GM21529 (cell line): ENCODE measurements around the gene TTPAL.

Experiments used
- ATAC-seq: cut with Tn5 transposase; IDR thresholded peaks from one replicate; pipeline ENCODE4 v1.9.1; 2021; ENCODE audit not compliant: unreplicated experiment

Gene TTPAL

DNA sequence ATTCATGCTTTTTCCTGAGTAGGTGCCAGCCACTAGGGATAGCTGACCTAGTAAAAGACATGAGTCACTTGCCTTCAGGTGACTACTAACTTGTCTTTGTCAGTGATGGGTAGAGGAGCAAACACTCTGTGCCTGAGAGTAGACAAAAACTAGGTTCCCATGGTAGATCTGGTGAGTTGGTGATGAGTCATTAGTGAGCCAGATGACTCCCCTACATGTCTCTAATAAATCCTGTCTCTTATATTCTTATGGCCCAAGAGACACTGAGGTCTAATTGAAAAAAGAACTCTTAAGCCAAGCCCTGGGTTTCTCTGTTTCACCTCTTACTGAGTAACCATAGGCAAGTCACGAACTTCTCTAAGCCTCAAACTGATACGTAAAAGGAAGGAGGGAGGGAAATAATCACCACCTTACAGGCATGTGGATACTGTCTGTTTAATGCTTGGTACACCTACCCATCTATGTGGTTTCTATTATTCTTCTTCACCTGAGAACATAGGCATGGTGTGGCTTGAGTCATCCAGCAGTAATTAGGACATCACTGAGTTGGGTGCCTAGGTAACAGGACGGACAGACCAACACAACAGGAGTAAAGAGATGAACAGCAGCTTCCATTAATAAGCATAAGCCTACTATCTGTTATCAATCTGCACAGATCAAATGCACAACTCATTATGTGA is 20.3 kb downstream of the TTPAL start:
- ATAC-seq = no peak

DNA sequence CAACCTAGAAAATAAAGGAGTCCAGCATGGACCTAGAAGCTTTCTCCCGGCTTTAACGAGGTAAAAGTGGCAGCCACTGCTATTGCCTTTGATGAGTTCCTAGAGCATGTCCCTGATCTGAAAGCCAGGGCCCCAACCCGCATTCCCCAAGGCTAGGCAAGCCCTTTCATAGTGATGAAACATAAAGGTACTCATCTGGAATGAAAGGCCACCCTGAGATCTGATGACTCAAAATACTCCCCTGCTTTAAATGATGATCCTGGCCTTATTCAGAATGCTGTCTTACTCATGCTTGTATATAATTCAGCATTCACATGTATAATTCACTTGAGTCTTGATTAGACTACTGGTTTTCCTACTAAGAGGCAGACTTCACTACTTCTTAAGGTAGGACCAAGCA is 21.3 kb downstream of the TTPAL start:
- ATAC-seq = no peak

DNA sequence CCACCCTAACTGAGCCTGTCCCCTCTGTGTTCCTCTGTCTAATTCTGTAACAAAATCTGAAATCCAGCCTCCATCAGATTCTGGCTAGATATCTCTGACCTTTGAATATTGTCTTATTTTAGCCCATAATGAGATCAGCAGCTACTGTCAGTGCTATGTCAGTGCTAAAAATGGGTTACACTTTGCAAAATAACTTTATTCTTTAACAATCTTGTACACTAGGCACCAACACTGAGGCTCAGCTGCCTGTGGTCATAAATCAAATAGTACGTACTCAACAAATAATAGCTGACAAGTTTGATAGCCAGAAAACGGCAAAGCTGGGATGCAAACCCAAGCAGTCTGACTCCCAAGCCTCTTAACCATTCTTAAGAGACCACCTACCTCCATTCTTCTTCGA is 22.1 kb downstream of the TTPAL start:
- no peak for ATAC-seq

DNA sequence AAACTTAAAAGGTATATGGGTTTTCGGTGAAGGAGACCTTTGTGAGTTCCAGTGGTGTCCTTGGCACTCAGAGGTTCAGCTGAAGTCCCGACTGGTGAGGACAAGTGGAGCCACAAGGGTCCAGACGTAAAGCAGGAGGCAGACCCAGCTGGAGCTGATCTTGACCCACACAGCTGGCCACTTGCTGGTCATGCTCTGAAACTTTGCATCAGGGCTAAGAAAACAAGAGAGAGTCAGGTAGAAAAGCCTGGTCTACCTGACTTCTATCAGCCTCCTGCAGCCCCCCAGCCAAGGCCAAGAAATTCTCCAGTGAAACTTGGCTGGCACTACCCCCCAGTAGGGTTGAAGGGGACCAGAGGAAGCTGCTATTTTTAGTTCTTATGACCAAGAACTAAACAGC is 24.5 kb downstream of the TTPAL start:
- ATAC-seq = no peak

DNA sequence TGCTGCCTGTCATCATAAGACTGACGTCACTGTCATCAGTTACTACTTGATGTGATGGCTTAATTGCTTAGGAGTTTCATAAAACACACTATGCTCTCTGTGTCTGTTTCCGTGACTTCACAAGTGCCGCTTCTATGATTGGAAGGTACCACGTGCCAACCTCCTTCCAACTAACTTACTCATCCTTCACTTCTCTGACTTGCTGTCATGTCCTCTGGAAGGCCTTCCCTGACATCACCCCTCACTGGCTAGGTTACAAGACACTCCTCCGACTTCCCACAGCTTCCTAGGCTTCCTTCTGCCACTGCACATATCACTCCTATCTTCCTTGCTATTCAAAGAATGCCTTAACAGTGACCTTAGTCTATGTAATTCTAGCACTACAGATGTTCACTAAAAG is 25.8 kb downstream of the TTPAL start:
- no peak for ATAC-seq

DNA sequence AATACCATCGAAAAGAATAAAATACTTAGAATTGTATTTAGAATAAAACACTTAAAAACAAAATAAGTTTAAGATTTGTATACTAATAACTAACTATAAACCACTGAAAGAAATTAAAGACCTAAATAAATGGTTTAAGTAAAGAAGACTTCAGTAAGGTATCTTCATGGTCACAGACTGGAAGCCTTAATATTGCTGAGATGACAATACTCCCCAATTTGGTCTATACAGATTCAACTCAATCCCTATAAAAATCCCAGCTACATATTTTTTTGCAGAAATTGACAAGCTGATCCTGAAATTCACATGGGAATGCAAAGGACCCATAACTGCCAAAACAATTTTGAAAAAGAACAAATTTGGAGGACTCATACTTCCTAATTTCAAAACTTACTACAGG is 27.3 kb downstream of the TTPAL start:
- no peak for ATAC-seq

DNA sequence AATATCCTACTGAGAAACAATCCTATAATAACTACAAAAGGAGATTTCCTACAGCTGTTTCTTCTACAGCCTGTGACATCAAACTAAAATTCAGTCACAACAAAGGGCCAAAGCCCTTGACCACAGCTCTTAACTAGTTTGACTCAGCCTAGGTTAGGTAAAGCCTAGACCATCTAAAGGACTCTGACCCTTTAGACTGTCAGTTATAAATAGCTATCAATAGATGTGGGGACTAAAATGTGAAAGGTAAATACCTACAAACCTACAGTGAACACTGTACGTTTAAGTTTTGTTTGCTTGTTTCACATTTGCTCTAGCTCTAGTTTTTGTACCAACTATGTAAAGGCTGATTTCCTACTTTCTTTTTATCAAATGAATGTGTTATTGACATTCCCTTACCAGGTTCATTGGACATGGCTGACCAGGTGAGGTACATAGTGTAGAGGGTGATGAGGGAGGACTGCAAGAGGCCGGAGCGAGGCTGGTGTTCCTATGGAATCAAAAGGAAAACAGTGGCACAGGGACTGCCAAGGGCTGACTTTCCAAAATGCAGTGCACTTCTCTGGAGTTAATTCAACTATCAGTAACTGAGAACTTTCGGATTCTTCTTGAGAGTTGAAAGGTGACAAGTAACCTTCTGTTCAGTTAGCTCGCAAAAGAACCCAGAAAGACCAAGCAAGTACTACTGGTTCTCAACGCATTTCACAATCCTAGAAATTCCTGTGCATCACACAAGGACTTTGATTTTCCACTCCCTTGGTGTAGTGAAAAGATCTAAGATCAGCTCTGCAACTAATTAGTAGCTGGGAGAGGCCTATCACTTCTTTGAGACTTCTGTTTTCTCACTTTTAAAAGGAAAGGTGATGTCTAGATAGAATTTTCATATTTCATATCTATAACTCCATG is 29.0 kb downstream of the TTPAL start:
- no peak for ATAC-seq

DNA sequence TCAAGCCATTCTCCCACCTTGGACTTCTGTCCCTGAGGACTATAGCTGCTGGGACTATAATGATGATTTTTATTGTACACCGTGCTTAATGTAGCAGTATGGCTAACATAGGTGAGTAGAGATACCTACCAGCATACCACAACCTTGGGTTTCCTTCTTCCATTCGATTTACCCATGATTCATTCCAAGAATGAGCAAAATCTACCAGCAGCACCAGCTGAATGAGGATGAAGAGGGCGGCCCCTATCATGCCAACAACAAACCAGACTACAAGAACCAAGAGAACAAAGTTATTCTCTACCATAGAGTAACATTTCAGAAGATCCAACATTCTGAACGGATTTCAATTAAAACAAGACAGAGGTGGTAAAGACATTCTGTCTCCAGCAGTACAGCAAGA is 34.1 kb downstream of the TTPAL start:
- ATAC-seq = no peak

DNA sequence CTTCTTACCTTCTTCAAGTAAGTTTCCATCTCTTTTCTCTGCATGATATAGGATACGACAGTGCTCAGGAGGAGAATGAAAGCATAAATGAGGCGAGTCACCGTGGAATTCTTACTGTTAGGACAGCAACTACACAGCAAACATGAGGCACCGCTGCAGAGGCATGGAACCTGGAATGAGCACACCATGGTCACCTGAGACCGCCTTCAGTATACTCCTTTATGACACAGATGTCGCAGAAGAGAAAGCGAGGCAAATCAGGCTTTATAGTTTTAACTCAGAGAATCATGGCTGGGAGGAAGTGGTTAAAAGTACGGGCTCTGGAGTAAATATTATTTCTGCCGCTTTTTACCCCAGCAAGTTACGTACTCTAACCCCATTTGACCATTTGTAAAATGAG is 38.2 kb downstream of the TTPAL start:
- ATAC-seq = no peak

DNA sequence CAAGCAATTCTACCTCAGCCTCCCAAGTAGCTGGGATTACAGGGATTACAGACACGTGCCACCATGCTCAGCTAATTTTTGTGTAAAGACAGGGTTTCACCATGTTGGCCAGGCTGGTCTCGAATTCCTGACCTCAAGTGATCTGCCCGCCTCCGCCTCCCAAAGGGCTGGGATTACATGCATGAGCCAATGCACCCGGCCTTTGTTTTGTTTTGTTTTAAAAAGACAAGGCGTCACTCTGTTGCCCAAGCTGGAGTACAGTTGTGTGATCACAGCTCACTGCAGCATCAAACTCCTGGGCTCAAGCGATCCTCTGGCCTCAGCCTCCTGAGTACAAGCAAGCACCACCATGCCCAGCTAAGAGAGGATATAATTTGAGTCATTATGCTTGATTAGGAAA is 40.8 kb downstream of the TTPAL start:
- no peak for ATAC-seq

DNA sequence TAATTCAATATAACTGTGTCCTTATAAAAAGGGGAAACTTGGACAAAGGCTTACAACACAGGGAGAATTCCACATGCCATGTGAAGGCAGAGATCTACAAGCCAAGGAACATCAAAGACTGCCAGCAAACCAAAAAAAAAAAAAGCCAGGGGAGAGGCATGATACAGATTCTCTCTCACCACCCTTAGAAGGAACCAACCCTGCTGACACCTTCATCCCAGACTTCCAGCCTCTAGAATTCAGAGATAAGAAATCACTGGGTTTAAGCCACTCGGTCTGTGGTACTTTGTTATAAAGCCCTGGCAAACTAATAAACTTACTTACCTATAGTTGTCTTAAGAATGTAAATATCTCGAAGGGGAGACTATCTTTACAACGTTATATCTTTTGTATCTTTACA is 41.8 kb downstream of the TTPAL start:
- no peak for ATAC-seq

DNA sequence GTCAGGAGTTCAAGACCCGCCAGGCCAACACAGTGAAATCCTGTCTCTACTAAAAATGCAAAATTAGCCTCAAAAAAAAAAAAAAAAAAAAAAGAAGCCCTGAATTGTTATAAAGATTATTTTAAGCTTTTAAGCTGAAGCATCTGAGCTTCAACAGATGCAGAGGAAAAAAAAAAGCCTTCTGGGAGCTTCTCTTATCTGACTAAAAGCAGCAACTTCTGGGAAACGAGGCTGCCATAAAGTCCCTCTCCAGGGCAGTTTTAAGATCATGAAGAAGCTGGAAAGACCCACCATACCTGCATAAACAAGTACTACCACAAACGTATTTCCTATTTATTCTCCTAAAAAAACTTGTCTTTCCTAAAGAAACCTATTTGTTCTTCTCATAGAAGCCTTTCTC is 42.6 kb downstream of the TTPAL start:
- no peak for ATAC-seq

DNA sequence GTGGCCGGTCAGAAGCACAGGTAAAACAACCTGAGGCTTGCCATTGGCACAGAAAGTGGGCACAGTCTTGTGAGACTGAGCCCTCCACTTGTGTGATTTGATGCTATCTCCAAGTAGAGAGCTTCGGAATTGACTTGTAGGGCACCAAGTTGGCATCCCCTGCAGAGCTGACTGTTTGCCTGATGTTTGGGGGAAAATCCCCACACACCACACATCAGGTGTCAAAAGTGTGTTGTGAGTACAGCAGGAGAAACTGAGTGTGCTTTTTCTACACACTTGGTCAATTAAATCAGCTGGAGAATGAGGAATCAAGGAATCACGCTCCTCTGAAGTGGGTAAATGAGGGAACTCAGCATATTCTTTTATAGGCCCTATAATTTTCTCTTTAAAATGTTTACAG is 45.2 kb downstream of the TTPAL start:
- ATAC-seq = no peak

DNA sequence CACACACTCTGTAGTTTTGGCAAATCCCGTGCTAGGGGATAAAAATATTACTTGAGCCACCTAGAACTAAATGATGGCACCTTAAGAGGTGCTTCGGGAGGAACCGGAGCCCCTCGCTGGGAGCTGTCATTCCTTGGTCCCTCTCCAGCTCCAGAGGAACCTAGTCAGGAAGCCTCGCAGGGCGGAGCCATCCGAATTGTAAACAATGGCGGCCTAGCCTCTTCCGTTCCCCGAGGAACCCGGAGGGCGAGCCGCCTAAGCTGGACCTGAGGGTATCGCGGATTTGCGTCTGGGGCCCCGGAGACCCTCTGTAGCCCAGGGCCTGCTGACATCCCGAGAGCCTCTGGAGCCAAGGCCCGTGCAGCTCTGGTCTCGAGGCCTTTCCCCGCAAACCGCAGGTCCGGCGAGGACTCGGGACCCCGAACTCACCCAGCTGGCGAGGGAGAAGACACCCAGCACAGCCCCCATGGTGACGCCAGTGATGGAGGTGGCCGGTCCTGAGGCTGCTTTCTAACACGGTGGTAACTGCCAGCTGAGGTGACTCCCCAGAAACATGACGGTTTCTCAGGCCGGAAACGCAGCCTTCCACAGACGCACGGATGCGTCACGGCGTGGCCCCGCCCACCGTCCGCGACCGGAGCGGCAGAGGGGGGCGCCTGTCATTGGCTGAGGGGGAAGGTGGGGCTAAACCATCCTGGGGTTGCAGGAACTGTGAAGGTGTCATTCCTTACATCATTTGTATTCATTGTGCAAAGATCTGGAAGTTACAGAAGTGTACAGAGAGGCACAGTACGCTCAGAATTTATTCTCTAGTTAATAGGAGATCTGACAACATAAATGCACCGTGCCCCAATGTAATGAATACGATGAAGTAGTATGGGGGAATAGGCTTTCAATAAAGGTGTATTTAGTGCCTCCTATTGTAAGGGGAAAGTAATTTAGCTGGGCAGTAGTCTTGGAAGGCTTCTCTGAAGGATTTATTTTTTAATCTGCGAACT is 46.1 kb downstream of the TTPAL start, which contains the start of gene SERINC3:
Gene SERINC3, minus strand, starts transcription at position 587 of the 998 bp plus-strand sequence. Its CDS starts 119 bp downstream, at position 468.
- peak; percentile 98 for ATAC-seq

DNA sequence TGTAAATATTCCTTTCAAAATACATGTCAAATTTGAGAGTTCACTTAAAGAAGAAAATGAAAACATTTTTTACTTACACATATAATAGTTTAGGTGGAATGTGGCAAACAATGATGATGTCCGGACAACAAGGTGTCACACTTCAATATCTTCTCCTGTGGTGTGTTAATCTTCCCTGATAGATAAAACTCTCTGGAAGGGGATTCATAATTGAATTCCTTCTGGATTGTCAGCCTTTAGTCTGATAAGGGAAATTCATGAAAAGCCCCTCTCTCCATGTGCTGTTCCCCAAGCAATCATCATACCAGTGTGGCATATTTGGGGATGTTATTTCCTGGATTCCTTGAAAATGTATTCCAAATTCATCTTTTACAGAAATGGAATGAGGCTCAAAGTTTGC is 47.2 kb downstream of the TTPAL start:
- no peak for ATAC-seq

DNA sequence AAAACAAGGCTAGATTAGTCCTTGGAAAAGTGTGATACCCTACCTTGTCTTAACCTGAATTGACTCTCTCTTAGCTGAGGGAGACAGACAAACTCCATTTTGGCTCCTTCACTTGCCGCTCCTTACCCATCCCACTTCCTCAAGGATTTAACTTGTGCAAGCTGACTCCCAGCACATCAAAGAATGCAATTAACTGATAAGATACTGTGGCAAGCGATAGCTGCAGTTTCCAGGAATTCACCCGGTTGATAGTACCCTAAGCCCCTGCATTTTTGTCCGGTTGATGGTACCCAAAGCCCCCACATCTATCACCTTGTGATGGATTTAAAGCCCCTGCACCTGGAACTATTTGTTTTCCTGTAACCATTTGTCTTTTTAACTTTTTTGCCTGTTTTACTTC is 48.1 kb downstream of the TTPAL start:
- ATAC-seq = no peak

DNA sequence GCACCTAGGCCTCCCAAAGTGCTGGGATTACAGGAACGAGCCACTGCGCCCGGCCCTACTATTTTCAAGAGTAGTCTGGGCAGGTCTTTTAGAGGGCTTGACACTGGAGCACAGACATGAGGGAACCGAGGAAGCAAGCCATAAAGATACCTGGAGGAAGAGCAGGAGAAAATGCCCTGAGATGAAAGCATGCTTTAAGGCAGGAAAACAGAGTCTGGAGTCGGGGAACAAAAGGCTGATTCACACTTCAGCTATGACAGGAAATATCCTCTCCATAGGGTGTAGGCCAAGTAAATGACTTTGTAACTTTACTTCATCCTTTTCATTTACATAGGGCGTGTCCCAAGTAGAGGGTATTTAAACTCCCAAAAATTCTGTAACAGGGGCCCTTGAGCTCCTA is 50.5 kb downstream of the TTPAL start:
- ATAC-seq = no peak

DNA sequence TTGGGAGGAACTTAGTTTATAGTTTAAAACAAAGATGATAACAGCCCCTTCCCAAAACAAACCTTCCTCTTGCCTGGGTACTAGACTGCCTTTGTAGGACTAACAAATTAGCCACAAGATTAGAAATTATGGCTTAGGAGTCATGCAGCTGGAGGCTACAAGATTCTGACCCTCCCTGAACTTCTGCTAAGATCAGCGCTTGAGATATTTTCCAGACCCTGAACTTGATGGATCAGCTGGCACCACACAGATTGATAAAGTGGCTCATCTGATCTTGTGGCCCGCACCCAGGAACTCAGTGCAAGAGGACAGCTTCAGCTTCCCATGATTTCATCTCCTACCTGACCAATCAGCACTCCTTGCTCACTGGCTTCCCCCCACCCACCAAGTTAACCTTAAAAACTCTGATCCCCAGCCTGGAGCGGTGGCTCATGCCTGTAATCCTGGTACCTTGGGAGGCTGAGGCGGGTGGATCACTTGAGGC is 52.1 kb downstream of the TTPAL start:
- ATAC-seq = no peak

DNA sequence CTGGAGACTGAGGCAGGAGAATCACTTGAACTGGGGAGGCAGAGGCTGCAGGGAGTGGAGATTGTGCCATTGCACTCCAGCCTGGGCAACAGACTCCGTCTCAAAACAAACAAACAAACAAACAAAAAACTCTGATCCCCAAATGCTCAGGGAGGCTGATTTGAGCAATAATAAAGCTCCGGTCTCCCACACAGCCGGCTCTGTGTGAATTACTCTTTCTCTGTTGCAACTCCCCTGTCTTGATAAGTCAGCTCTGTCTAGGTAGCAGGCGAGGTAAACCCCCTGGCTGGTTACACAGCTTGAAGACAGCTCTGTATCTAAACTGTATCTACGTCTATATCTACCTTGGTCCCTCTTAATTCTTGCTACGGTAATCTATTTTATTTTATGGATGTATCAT is 52.6 kb downstream of the TTPAL start:
- no peak for ATAC-seq

DNA sequence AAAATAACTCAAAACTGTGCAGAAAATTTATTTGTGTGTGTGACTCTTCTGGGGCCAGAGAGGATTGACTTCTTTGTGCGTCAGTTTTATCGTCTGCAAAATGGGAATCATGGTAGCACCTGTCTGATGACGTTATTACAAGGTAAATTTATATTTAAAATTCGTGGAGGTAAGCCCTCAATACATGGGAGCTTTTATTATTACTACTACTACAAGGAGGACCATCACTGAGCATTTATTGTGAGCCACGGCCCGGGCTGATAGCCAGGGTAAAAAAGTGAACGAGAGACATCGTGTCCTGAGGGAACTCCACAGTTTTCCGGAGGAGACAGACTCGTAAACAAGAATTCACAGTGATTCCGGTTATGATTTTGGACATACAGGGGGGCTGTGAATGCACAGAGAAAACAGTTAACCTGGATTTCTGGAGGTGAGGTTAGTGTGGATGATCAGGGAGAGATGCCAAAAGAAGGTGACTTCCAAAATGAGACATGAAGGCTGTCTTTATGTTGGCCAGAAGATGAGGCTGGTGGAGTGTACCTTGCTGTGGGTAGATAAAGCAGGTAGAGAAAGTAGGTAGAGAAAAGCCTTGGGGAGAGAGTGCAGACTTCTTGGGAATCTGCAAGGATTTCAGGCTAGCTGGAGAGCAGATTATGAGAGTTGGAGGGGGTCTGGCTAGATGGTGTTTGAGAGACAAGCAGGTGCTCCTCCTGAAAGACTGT is 56.7 kb downstream of the TTPAL start:
- ATAC-seq = no peak
